Measurements from ENCODE around the gene CHCHD6.

Gene CHCHD6

GRCh38 chr3:126900859-126901540 lies 197.0 kb downstream of the CHCHD6 start:
- no peak for DNase-seq

DNA sequence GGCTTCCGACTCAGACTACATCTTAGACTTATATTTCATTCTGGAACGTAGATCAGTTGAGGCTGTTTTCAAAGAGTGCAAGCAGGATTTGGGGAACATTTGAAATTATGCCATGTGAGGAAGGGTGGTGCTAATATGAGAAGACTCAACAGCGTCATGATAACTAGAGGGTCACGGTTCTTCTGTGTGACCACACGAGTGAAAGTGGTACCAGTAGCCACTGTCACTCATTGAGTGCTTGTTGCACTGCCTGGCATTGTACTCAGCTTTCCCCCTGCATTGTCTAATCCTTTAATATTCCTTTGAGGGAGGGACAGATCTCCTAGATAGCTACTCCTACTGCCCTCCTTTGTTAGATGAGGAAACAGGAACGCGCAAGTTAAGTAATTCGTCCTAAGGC lies 197.6 kb downstream of the CHCHD6 start:
- no peak for DNase-seq

- no peak for DNase-seq
These were observed 199.5 kb downstream of the CHCHD6 start for GRCh38 chr3:126903521-126903920.

DNA sequence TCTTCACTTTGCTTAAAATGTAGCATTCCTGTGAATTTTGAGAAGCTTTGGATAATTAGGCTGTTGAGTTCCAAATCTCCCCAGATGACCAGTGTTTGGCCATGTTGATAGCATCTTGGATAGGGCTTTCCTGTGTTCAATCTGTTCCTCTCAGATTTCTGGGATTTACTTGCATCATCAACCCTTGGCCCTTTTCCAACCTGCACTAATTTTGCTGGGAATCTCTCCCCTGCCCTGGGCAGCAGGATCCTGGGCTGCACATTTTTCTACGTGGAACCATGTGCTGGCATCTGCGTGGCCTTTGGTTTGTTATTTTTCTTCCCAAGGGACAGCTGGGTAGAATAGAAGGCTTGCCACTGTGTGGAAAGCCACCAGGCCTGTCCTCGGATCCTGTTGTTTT lies 203.5 kb downstream of the CHCHD6 start:
- no peak for DNase-seq

GRCh38 chr3:126908752-126909275 lies 204.8 kb downstream of the CHCHD6 start:
- DNase-seq = no peak

DNA sequence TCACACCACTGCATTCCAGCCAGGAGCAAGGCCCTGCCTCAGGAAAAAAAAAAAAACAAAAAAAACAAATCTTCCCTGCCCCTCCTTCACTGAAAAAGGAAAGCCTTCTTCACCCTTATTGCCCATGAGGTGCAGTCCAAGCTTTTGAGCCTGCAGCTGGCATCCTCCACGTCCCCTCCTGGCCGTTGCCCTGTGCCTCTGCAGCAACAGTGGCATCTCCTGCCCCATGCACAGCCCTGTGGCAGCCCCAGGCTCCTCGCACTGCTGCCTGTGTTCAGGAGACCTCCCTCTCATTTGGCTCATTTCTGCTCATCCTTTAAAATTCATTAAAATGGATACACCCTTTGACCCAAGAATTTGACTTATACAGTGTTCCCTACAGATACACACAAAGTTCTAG lies 206.2 kb downstream of the CHCHD6 start:
- DNase-seq = no peak

GRCh38 chr3:126911162-126912026 lies 207.4 kb downstream of the CHCHD6 start:
- DNase-seq = peak; percentile 94

- no peak for DNase-seq
These were observed 208.0 kb downstream of the CHCHD6 start for GRCh38 chr3:126912027-126912422.

GRCh38 chr3:126912491-126913195 lies 208.6 kb downstream of the CHCHD6 start:
- no peak for DNase-seq

DNA sequence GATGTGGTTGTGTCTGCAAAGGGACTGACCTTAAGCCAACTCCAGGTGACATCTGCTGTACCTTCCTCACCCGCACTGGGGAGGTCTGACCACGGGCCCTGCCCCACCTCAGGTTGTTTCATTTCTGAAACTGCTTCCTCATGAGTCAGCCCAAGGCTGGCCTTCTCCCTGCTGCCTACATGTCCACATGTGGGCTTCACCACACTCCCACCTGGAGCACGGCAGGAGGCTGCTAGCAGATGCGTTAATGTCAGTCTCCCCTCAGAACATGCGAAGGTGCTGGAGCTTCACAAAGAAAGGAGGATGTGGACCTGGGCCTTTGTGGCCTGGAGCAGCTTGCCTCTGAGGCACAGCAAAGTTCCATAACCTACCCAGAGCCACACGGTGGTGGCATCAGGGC lies 209.5 kb downstream of the CHCHD6 start:
- no peak for DNase-seq

DNA sequence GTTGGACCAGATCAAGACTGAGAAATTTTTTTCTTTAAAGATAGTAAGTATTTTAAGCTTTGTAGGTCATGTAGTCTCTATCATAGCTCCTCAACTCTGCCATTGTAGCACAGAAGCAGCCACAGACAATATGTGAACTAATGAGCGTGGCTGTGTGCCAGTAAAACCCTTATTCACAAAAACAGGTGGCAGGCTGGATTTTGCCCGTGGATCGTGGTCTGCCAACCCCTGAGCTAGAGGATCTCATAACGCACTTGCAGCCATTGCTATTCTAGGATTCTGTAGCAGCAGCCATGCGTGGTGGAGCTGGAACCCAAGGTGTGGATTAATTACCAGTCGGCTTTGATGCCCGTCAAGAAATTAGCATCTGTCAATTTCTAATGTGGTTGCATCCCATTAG lies 210.2 kb downstream of the CHCHD6 start:
- no peak for DNase-seq

DNA sequence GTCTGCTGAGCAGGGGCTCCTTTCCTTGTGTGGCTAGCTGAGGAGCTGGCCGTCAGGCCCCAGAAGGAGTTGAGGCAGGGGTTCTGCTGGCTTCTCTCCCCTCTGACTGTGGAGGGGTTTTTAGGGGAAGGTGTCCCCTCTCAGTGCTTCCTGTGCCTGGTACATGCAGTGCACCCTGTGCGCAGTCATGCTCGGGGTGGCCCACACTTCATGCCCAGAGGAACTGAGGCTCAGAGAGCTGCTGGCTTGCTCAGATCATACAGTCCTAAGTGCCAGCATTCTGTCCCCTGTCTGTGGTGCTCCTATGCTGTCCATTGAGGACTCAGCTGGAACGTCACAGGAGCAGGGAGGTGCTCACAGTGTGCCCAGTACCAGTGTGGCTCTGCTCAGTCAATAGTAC lies 211.0 kb downstream of the CHCHD6 start:
- DNase-seq = no peak

DNA sequence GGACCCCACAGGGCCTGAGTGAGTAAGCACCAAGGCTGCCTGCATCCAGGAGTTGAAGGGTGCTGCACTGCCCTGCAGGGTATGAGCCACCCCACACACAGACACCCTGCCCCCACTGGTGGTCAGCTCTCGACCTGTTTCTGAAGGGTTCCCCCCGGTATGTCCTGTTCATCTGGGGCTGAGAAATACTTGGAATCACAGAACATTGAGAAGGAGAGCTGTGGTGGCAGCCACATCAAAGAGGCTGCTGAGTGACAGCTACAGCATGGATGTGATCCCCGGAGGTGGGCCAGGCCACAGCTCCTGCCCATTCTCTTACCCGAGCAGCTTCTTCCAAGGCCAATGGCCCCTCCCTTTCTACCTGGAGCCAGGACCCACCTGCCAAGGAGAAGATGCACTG lies 212.5 kb downstream of the CHCHD6 start:
- no peak for DNase-seq

DNA sequence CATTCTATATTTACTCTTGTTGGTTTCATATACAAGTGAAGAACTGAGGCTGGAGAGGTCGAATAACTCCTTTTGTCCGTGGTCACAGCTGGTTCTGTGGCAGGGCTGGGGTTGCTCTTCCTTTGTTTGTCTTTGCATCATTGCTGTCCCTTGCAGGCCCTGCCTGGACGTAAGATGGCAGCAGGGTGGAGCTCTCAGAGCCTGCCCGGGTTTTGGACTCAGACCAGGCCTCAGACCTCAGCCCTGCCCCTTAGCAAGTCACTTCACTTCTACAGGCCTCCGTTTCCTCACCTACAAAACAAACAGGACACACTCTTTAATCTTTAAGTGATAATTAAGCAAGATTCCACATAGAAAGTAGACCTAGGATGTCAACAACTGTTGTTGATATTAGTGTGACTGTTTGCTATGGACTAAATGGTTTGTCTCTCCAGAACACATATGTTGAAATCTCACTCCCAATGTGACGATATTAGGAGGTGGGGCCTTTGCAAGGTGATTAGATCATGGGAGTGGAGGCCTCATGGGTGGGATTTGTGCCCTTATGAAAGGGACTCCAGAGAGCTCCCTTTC lies 213.3 kb downstream of the CHCHD6 start:
- no peak for DNase-seq

GRCh38 chr3:126918355-126918821 lies 214.3 kb downstream of the CHCHD6 start:
- peak; percentile 29 to 30 for DNase-seq

GRCh38 chr3:126921085-126921824 lies 217.2 kb downstream of the CHCHD6 start:
- DNase-seq = no peak

- DNase-seq = no peak
These were observed 218.4 kb downstream of the CHCHD6 start for GRCh38 chr3:126922466-126922865.

DNA sequence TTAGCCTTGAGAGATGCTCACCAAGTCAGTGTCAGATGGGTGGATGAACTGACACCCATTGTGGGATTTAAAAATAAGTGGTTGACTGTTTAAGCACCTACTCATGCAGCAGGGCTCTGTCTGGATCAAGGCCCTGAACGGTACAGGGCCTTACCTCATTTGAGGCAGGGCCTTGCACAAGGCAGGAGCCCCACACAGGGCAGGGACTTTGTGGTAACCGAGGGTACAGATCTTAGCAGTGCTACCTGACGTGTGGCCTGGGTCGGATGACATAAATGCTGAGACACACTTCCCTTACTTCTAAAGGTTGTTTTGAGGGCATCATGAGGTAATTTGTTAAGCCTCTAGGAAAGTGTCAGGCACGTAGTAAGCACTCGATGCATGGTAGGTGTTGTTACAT lies 219.4 kb downstream of the CHCHD6 start:
- DNase-seq = no peak

- no peak for DNase-seq
These were observed 219.9 kb downstream of the CHCHD6 start for GRCh38 chr3:126923895-126924294.

DNA sequence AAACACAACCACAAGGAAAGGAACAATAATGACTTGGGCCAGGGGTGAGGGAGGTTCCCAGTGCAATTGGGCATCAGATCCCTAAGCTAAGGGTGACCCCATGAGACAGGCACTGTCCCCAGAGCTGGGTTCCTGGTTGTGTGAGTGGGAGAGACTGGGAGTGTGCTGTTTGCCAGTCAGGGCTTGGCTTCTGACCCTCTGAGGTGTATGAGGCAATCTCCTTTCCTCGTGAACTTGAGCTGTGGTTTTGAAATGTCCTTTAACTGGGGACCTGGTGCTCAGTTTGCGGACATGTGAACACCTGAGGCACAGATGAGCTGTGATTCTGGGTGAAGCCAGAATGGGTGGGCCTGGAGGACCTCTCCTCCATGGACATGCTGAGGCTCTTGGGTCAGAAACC lies 220.4 kb downstream of the CHCHD6 start:
- no peak for DNase-seq

GRCh38 chr3:126925411-126926171 lies 221.6 kb downstream of the CHCHD6 start:
- DNase-seq = peak; percentile 88 to 93

Measured in Kasumi-1 (cell line).